NCI-H1436 (cell line): Measurements from ENCODE around the gene CRISPLD2.
"Not testable (repeated sequence)": the region's sequence is repeated elsewhere in the genome, so short reads cannot be mapped to it uniquely, and the experiment has no call there.

Experiments
- DNase-seq: peaks from one replicate; lab custom pipeline; 2025; lab: John Stamatoyannopoulos, UW

CRISPLD2 gene

DNA sequence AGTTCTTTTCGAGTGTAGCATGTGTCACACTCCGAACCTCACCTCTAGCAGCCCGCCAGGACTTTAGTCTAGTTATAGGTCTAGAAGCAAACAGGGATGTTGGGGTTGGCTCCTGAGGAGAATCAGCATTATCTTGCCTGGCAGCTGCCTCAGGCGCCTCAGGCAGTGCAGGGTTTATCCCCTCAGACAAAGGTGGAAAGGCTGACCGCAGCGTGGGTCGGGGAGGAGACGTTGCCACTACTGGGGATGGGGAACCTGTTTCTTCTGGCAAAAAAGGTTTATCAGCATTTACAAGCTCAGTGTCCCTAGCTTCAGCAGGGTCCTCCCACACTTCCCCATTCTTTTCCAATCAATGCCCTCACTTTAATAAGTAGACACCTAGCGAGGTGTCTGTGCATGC is 40.6 kb downstream of the CRISPLD2 start:
- DNase-seq, result no peak

DNA sequence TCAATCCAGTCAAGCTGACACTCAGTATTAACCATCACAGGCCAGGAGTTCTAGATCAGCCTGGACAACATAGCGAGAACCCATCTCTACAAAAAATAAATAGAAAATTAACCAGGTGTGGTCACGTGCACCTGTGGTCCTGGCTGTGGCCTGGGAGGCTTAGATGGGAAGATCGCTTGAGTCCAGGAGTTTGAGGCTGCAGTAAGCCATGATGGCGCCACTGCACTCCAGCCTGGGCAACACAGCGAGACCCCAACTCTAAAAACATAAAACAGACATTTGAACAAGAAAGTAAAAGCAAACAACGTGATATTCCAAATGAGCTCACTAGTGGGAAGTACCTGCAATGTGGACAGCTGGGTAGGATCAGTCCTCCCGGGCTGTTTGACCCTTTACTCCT is 41.9 kb downstream of the CRISPLD2 start:
- DNase-seq, result no peak

DNA sequence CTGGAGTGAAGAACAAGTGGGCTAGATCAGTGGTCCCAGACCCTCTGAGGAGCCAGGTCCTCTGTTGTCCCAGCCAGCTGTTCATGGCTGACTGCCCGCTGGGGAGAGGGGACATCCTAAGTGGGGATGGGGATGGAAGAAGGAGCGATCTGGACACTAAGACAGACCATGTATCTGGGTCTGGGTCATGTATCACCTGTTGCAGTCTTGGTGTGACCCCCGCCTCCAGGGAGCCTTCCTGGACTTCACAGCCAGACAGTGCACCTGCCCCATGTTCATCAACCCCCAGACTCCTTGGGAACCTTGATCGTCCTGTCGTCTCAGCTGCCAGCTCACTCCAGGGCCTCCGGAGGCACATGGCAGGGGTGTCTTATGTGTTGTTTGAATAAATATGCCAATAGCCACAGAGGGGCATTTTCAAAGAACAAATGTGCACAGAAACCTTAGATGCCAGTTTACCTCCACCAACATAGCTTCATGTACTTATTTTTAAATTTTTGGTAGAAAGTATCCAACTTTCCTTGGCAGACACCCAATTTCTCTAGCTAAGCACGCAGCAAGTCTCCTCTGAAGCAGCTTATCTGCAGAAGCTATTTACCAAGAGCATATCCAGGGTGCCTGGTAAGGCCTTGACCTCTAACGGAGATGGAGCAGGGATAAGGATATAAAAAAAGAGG is 43.2 kb downstream of the CRISPLD2 start:
- no peak for DNase-seq

DNA sequence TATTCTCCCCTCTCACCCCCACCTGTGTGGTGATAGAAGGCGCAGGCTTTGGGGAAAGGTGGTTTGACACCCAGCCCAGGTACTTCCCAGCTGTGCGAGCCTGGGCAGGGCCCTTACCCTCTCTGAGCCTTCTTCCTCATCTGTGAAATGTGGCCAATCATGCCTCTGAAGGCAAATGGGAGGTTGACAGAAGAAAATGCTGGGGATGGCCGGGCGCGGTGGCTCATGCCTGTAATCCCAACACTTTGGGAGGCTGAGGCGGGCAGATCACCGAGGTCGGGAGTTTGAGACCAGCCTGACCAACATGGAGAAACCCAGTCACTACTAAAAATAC is 43.7 kb downstream of the CRISPLD2 start:
- DNase-seq, result no peak

DNA sequence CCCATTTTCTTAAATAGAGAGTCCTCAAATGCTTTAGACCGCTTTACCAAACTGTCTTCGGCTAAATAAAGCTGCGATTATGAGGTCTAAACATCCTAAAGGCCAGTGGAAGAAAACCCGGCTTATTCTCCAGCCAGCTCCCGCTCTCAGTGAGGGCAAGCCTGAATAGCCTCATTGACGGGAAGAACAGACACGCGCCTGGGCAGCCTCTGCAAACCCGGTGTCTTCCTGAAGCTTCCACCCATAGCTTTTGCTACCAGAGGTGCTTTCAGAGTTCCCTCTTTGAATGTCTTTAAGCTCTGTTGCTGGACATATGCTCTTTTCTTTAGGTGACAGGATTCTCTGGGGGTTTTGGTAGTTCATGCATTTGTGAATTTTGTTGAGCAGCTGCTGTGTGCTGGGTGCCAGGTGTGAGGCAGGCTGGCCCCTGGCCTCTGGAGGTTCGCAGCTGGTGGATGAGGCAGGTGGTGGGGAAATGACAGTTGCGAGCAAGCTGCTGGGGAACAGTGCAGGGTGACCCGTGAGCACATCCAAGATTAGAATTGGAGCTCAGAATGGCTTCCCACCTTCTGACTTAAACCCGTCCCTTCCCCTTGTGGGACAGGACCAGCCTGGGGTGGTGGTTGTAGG is 44.7 kb downstream of the CRISPLD2 start:
- DNase-seq, result no peak

DNA sequence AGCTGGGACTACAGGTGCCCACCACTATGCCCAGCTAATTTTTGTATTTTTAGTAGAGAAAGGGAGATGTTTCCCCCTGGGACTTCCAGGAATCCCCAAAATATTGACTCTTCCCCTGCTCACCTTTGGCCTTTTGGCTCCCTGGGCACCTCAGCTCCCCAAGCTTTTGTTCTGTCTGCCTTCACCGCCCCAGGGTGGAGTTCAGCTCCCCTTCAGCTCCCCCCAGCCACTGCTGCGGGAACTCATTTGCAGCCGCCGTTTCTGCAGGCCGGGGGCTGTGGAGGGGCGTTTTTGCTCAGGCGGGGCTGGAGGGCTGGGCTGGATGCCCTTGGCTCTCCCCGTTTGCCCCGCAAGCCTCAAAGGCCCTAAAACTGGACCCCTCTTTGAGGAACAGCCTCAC is 47.9 kb downstream of the CRISPLD2 start:
- no peak for DNase-seq

DNA sequence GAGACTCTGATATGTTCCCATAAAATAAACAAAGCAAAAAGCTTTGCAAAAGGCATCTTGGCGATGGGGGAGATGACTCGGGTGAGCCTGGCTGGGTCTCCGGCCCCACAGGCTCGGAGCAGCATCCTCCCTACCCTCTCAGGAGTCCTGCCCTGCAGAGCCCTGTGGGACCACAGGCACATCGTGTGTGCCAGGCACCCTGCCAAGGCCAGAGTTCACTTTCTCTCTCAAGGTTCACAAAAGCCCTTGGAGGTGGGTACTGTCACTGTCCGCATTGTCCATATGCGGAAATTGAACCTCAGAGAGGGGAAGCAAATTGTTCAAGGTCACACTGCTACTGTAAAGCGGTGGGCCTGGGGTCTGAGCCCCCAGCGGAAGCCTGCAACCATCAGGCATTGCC is 48.5 kb downstream of the CRISPLD2 start:
- DNase-seq, result no peak

DNA sequence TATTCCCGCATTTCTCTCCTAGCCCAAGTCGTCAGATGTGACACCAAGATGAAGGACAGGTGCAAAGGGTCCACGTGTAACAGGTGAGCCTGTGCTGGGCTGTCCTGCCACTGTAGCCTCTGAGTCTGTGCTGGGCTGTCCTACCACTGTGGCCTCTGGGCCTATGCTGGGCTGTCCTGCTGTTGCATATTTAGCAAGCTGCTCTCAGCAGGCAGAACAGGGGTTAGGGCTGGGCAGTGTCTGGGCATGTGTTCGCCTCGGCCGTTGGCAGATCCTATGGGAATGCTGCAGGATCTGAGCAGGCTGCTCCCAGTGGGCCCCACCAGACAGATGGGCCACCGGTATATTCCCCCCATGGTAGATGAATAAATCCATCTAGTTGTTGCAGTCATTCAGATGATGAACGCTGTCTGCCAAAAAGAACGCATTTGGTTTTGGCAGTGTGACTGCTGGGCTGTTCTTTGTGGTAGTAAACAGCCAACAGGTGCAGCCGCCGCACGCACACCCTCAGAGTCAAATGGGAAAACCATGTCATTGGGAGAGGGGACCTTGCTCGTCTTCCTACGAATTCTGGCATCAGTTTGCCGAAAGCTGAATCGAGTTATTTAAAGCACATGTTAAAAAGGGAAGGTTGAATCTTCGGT is 49.2 kb downstream of the CRISPLD2 start:
- no peak for DNase-seq

DNA sequence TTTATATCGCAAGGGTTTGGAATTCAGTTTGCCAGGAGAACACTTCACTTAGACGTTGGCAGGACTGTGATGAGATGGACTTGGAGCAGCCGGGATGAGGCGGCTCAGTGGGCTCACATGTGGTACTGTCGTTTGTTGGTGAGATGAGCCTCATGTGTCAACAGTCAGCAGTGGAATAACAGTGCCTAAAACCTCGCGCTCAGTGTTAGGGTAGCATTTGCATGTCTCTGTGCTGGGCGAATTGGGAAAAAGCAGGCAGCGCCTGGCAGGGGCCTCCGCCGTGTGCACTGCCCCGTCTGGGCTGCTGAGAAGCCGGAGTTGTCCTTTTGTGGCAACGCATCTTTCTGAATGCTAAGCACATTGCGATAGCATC is 49.7 kb downstream of the CRISPLD2 start:
- no peak for DNase-seq

DNA sequence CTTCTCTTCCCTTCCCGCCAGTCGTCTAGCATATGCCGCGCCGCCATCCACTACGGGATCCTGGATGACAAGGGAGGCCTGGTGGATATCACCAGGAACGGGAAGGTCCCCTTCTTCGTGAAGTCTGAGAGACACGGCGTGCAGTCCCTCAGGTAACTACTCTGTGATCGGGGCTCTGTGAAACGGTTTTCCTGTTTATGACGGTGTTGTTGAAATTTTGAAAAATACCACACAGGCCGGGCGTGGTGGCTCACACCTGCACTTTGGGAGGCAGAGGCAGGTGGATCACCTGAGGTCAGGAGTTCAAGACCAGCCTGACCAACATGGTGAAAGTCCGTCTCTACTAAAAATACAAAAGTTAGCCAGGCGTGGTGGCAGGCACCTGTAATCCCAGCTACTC is 53.2 kb downstream of the CRISPLD2 start:
- DNase-seq, result not testable (repeated sequence)

DNA sequence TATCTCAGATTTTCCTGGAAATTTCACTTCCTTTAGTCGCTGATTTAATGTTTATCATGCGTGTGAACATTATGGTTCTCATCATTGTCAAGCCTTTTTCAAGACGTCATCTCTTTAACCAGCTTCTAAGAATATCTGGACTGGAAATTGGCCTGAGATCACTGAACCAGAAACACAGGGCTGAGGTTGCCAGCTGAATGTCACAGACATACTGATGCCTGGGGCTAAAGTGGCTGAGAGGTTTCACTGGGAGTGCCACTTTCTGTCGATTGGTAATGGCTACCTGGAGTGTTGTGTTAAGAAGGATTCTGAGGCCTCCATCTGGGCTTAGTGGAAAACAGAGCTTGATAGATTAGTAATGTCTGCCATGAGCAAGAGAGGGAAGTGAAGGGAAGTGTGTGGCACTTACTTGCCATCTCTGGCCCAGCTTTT is 54.2 kb downstream of the CRISPLD2 start:
- DNase-seq, result no peak

DNA sequence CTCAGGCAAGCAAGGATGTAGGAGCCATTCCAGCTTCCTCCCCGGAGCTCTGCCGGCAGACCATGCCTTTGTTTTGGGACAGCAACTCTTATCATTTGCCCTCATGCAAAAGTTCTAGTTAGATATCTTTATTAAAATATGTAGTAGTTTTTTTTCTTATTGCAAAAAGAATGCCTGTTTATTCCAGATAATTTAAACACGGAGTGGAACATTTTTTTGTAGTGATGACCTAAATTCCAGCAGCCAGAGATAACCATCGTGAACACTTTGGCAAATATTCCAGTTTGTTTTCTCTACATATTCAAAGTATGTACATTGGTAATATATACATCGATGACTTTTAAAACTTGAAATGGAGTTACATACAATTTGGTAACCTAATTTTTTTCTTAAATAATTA is 54.8 kb downstream of the CRISPLD2 start:
- DNase-seq, result no peak

DNA sequence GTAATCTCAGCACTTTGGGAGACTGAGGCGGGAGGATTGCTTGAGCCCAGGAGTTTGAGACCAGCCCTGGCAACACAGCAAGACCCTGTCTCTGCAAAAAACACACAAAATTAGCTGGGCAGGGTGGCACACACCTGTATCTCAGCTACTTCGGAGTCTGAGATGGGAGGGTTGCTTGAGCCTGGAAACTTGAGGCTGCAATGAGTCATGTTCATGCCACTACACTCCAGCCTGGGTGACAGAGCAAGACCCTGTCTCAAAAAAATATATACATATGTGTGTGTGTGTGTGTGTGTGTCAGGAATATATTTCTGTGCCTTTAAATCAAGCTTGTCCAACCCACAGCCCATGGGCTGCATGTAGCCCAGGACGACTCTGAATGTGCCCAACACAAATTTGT is 55.2 kb downstream of the CRISPLD2 start:
- DNase-seq, result no peak

DNA sequence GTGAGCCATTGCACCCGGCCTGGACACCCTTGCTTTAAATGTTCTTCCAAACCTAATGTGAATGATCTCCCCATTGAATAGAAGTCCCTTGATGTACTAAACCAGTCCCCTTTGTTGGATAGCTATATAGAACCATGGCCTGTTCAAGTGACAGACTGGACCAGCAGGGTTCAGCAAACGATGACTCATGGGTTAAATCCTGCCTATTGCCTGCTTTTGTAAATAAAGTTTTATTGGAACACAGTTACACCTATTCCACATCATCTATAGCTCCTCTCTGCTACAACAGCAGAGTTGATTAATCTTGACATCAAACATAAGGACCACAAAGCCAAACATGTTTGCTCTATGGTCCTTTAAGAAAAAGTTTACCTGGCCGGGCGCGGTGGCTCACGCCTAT is 56.1 kb downstream of the CRISPLD2 start:
- DNase-seq, result no peak

DNA sequence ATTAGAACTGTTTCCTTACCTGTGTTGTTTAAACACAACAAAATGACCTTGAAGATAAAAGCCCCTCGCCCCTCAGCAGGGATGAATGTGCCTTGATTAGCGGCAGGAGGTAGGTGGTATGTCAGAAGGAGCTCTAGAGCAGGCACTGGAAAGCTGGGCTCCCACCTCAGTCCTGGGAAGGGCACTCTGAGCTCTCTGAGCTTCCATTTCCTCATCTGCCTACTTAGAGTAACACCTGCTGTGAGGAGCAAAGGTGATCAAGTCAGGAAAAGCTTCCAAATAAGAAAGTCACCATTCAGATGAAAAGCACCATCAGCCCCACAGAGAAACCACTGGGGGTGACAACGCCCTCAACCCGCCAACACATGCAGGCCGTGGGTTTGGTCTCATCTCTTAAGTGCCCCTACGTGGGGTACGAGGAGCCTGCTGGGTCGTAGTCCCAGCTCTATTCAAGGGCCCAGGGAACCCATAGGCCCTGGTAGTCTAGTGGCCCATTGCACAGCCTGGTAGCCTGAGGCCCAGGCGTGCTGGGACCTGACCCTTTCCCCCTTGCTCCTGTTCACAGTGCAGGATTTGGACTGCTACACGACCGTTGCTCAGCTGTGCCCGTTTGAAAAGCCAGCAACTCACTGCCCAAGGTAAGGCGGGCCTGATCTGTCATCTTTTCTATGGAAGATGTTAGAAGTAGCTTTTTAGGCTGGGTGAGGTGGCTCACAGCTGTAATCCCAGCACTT is 57.3 kb downstream of the CRISPLD2 start:
- no peak for DNase-seq

DNA sequence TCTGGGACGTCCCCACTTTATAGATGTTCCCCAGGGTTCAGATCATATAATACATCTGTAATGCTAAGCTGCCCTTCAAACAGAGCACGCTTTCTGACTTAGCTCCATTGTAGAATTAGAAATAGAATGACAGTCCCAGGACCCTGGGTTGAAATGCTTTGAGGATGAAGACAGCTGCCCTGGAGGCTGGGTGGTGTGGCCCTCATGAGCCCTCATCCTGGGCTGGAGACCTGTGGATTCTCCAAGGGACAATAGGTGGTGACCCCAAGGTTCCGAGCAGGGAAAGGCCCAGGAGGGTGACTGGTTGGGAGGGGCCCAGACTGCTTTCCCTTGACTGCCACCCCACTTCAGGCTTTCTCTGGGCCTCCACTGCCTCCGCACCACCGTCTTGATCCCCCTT is 59.0 kb downstream of the CRISPLD2 start:
- DNase-seq, result no peak

DNA sequence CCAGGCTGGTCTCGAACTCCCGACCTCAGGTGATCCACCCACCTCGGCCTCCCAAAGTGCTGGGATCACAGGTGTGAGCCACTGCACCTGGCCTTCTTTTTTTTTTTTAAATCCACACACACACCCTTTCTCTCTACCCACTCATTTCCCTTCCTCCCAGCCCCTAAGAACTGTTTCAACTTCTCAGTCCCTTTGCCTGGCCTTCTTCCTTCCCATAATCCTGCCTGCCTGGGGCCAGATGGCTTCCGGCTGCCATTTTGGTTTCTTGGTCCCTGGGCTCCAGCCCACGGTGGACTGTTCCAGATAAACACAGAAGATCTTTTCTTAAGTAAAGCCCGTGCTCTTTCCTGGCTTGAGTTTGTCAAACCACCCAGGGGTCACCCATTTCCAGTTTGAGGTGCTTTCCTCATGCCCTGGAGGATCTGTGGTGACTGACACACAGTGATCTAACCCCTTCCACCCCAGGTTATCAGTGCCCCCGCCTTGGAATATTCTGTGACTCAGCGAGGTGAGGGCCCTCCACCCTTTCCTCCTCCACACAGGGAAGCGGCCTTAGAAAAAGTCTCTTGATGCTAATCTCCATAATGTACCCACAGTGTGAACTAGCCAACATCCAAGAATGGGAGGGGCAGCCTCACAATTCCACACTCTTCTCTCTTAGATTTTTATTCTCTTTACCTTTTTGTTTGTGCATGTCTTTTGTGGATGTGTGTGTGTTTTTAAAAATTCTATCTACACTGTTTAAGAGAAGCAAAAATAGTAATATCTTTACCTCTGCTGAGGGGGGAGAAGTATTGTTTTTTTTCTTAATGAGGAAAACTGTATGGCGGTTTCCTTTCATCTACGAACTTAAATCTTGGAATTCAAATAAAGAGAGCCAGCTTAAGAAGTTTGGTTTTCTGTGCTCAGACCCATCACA is 60.0 kb downstream of the CRISPLD2 start:
- DNase-seq, result no peak

DNA sequence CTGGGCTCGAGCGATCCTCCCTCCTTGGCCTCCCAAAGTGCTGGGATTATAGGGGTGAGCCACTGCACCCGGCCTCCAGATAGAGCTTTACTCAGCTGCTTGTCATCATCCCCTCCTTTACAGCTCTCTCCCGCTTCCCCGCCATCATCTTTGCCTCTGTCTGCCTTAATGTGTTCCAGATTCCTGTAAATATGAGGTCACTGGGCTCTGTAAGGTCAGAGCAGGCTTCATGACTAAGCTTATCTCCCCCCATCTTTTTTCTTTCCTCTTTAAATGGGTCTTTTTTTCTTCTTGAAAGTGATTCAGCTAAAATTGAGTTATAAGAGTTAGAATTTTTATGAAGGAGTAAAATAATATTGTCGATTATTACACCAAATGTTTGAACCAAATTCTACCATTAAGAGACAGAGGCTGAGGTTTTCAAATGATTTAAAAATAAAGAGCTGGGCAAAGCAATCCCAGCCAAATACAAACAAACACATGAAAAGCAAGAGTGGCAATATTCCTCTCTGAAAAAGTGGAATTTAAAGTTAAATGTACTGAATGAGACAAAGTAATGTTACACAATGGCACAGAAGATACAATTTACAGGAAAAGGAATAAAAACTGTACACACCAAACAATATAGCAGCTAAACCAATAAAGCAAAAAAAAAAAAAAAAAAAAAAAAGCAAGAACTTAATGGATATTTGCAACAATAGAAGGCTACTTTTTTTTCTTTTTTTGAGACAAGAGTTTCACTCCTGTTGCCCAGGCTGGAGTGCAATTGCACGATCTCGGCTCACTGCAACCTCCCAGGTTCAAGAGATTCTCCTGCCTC is 62.1 kb downstream of the CRISPLD2 start:
- no peak for DNase-seq

DNA sequence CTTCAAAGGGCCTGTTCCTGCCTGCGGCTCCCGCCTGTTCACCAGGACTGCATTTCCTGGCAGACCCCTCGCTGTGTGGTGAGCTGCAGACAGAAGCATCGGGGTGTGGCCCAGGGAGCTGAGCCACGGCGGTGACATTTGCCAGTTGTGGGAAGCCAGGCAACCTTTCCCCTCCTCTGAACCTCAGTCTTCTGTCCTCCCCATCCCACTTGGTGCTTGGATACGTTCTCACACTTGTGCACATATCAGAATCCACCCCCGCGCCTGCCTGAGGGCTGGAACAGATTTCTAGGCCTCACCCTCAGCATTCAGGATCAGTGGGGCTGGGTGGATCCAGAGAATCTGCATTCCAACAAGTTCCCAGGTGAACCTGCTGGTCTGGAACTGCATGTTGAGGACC is 63.5 kb downstream of the CRISPLD2 start:
- no peak for DNase-seq

DNA sequence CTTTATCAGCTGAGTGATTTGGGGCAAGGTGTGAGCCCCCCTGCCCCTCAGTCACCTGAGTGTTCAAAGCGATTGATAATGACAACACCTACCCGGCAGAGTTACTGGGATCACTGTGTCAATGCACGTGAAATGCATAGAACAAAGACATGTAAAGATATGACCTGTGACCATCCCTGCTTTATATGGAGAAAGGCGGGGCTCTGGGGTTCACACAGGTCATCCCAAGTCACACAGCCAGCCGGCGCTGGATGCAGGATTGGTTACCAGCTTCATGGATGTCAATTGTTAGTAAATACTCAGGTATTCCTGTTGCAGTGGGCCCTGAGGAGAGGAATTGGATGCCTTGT is 64.4 kb downstream of the CRISPLD2 start:
- DNase-seq, result no peak
